Calu3 (cell line): ENCODE results near the gene TNPO3. TPM values are rescaled to one million over a fixed set of nuclear protein-coding genes. Genes with fewer than 3 reads are reported as not detected.

Experiments
- BruUV-seq: library from RNA; stranded (reverse); fragments of 400-500 nt; replicated peaks from 2 replicates; lab custom pipeline; 2021; lab: Mats Ljungman, UMichigan
- CTCF ChIA-PET: fragments of 300-600 bp; sonication (Branson Sonifier 250); formaldehyde crosslinking; loops from one replicate; lab custom pipeline; 2022; ENCODE audit warnings: antibody characterized with exemption; lab: Charles Lee
- DNase-seq: peaks from one replicate; pipeline ENCODE4 v3.0.0; 2022
- H3K27ac Mint-ChIP-seq: one replicate; pipeline ENCODE4 v1.8.0; 2022; ENCODE audit warnings: mixed read lengths; ENCODE audit not compliant: unreplicated experiment
- H3K27me3 Mint-ChIP-seq: one replicate; pipeline ENCODE4 v1.8.0; 2022; ENCODE audit warnings: mixed read lengths; ENCODE audit not compliant: unreplicated experiment
- H3K36me3 Mint-ChIP-seq: one replicate; pipeline ENCODE4 v1.8.0; 2022; ENCODE audit warnings: mild to moderate bottlenecking, moderate library complexity, mixed read lengths; ENCODE audit not compliant: insufficient read depth, unreplicated experiment
- H3K4me1 Mint-ChIP-seq: one replicate; pipeline ENCODE4 v1.8.0; 2022; ENCODE audit warnings: mild to moderate bottlenecking, low read depth, mixed read lengths; ENCODE audit not compliant: unreplicated experiment
- H3K4me3 Mint-ChIP-seq: one replicate; pipeline ENCODE4 v1.8.0; 2022; ENCODE audit warnings: mild to moderate bottlenecking, low read depth, moderate library complexity, mixed read lengths; ENCODE audit not compliant: unreplicated experiment
- H3K9me3 Mint-ChIP-seq: one replicate; pipeline ENCODE4 v1.8.0; 2022; ENCODE audit warnings: low read depth, mixed read lengths; ENCODE audit not compliant: unreplicated experiment
- intact Hi-C: fragments of 100-400 bp; cut with micrococcal nuclease; formaldehyde crosslinking; loops from one replicate; pipeline ENCODE4 v1.10.0; 2022; ENCODE audit not compliant: unreplicated experiment
- total RNA-seq: library from RNA; stranded (reverse); gene quantifications from 2 replicates; pipeline ENCODE4 v1.2.3, GENCODE V29; 2022
- TF ChIP-seq, protein P1 (sequence below): fragments of 200-600 bp; IDR thresholded peaks from one replicate; pipeline ENCODE4 v1.8.0; 2022; ENCODE audit warnings: antibody characterized with exemption; ENCODE audit not compliant: unreplicated experiment

The TNPO3 gene
- total RNA-seq, 1 experiment from 2014 or later = 47.1 TPM

DNA sequence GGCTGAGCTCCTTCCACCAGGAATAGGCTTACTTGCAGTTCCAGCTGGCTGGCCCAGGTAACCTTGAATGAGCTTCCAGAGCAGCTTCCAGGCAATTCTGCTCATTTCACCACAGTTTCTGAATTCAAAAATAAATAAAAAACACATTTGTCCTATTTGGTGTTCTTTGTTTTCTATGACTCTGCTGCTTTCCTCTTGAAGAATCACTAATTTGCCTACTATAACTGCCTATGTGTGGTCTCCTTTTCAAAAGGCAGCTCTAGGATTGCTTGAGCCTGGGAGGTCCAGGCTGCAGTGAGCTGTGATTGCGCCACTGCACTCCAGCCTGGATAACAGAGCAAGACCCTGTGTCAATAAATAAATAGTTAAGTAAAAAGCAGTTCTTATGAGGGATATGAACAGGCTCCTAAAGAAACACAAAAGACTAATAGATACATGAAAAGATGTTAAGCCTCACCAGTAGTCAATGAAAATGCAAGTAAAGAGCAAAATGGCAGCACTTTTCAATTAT lies 19.5 kb upstream of the TNPO3 start:
- peaks cover 13% of the 10 kb centered on the region for H3K27me3 Mint-ChIP-seq
- H3K36me3 Mint-ChIP-seq = no peaks in the 10 kb centered on the region
- BruUV-seq = no TSS peak
- TF ChIP-seq, protein P1, sequence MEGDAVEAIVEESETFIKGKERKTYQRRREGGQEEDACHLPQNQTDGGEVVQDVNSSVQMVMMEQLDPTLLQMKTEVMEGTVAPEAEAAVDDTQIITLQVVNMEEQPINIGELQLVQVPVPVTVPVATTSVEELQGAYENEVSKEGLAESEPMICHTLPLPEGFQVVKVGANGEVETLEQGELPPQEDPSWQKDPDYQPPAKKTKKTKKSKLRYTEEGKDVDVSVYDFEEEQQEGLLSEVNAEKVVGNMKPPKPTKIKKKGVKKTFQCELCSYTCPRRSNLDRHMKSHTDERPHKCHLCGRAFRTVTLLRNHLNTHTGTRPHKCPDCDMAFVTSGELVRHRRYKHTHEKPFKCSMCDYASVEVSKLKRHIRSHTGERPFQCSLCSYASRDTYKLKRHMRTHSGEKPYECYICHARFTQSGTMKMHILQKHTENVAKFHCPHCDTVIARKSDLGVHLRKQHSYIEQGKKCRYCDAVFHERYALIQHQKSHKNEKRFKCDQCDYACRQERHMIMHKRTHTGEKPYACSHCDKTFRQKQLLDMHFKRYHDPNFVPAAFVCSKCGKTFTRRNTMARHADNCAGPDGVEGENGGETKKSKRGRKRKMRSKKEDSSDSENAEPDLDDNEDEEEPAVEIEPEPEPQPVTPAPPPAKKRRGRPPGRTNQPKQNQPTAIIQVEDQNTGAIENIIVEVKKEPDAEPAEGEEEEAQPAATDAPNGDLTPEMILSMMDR = no peak
- intact Hi-C loops = no loop called here
- DNase-seq = no peak
- H3K27ac Mint-ChIP-seq = no peak overlapping the region
- H3K9me3 Mint-ChIP-seq = no peaks in the 10 kb centered on the region
- CTCF ChIA-PET = no interaction called here
- no peak overlapping the region for H3K4me3 Mint-ChIP-seq
- H3K4me1 Mint-ChIP-seq = no peaks in the 10 kb centered on the region

DNA sequence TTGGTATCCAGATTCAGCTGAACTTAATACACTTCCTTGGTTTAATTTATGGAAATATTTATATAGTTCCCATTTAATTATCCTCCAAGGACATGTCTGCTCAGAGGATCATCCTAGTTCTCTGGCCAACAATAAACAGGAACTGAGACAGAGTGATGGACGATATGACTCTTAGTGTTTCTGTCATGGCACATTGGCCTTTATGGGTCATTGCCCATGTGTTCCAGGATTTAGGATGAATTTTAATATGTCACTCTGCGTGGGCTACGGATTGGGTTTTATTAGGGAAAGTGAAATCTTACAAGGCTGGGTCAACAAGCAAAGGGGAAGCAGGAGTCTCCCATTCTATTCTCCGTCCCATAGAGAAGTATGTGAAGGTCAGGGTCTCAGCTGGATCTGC lies 18.8 kb upstream of the TNPO3 start:
- DNase-seq = no peak
- H3K27ac Mint-ChIP-seq = no peak overlapping the region
- CTCF ChIA-PET = no interaction called here
- intact Hi-C loops = no loop called here
- peaks cover 20% of the 10 kb centered on the region for H3K27me3 Mint-ChIP-seq
- BruUV-seq = no TSS peak
- no peaks in the 10 kb centered on the region for H3K36me3 Mint-ChIP-seq
- H3K4me1 Mint-ChIP-seq = no peaks in the 10 kb centered on the region
- H3K9me3 Mint-ChIP-seq = no peaks in the 10 kb centered on the region
- no peak overlapping the region for H3K4me3 Mint-ChIP-seq
- TF ChIP-seq, protein P1 = no peak

DNA sequence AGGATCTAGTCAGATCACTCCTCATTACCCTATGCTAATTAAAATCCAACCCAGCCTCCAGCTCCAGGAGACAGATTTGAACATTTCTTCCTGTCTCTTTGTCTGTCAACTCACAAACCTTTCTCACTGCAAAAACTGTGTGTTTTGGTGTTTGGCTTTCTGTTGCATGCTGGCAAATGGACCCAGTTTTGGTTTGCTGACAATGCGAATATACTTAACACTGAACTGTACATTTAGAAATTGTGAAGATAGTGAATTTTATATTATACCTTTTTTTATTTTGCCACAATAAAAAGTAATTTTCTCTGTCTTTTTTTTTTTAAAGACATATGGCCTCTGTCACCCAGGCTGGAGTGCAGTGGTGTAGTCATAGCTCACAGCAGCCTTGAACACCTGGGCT lies 18.3 kb upstream of the TNPO3 start:
- BruUV-seq = no TSS peak

DNA sequence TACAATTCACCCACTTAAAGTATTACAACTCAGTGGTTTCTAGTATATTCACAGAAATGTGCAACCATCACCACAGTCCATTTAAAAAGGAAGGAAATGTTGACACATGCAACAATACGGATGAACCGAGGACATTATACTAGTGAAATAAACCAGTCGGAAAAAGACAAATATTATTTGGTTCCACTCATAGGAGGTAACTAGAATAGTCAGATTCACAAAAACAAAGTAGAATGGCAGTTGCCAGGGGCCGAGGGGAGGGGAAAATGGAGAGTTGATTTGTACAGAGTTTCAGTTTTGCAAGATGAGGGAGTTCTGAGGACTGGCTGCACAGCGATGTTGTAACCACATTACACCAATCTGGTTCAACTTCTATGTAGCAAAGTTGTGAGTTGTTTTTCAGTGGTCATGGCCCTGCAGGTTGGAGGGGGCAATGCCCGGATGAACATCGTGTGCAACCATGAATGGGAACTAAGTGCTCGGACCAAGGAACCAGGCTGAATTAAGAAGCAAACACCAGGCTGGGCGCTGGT lies 17.6 kb upstream of the TNPO3 start:
- Mint-ChIP-seq H3K4me1 (no peaks in the 10 kb centered on the region), H3K27me3 (peaks cover 28% of the 10 kb centered on the region), H3K4me3 (no peak overlapping the region), H3K27ac (no peak overlapping the region), H3K9me3 (no peaks in the 10 kb centered on the region), H3K36me3 (no peaks in the 10 kb centered on the region)
- DNase-seq = no peak
- intact Hi-C loops = no loop called here
- CTCF ChIA-PET = no interaction called here
- TF ChIP-seq, protein P1 = no peak
- no TSS peak for BruUV-seq

More for the DNA sequence above, 18.3 kb upstream of the TNPO3 start:
- Mint-ChIP-seq H3K4me3 (no peak overlapping the region), H3K9me3 (no peaks in the 10 kb centered on the region), H3K27ac (no peak overlapping the region), H3K36me3 (no peaks in the 10 kb centered on the region), H3K4me1 (no peaks in the 10 kb centered on the region), H3K27me3 (peaks cover 22% of the 10 kb centered on the region)
- TF ChIP-seq, protein P1 = no peak
- CTCF ChIA-PET = no interaction called here
- intact Hi-C loops = no loop called here
- no peak for DNase-seq
